Small intestine (tissue), 16 donors: Measurements from ENCODE around the gene ECHDC1. TPM values are rescaled to one million over a fixed set of nuclear protein-coding genes. Genes with fewer than 3 reads are reported as not detected.
"Not testable (repeated sequence)": the region's sequence is repeated elsewhere in the genome, so short reads cannot be mapped to it uniquely, and the experiment has no call there.

Source experiments
- DNase-seq, 2 donors: peaks; one replicate each; pipeline versions ENCODE4 v3.0.0 to v3.0.0-alpha.2; 2013
- FAIRE-seq: peaks from 2 replicates; lab custom pipeline; 2012; peaks lifted over from hg19 to GRCh38; lab: Jason Lieb, UNC
- H3K27ac ChIP-seq, 3 donors: one replicate each; pipeline ENCODE4 v1.5.1; 2013; ENCODE audit warnings: low read length in 2 of 3, mild to moderate bottlenecking in 2 of 3, control low read depth in 1 of 3, inconsistent platforms in 1 of 3, low read depth in 1 of 3, moderate library complexity in 1 of 3
- H3K27me3 ChIP-seq, 3 donors: one replicate each; pipeline ENCODE4 v1.6.1; 2013; ENCODE audit warnings: low read length in 3 of 3, inconsistent platforms in 1 of 3; ENCODE audit not compliant: control insufficient read depth in 3 of 3, insufficient read depth in 3 of 3
- H3K36me3 ChIP-seq, 3 donors: one replicate each; pipeline ENCODE4 v1.6.1; 2013; ENCODE audit warnings: low read length in 3 of 3, inconsistent platforms in 1 of 3, low read depth in 1 of 3, mild to moderate bottlenecking in 1 of 3, moderate library complexity in 1 of 3; ENCODE audit not compliant: control insufficient read depth in 3 of 3, insufficient read depth in 2 of 3
- H3K4me1 ChIP-seq, 3 donors: one replicate each; pipeline ENCODE4 v1.6.1; 2013; ENCODE audit warnings: low read length in 2 of 3, inconsistent platforms in 1 of 3, low read depth in 1 of 3, mild to moderate bottlenecking in 1 of 3, moderate library complexity in 1 of 3; ENCODE audit not compliant: control insufficient read depth in 3 of 3, insufficient read depth in 2 of 3
- H3K4me3 ChIP-seq, 3 donors: one replicate each; pipeline ENCODE4 v1.5.1; 2013; ENCODE audit warnings: low read length in 3 of 3, control low read depth in 1 of 3, inconsistent platforms in 1 of 3, low read depth in 1 of 3, mild to moderate bottlenecking in 1 of 3, moderate library complexity in 1 of 3
- H3K9me3 ChIP-seq, 2 donors: one replicate each; pipeline ENCODE4 v1.6.1; 2013; ENCODE audit warnings: low read depth in 1 of 2, low read length in 1 of 2; ENCODE audit not compliant: control insufficient read depth in 2 of 2, insufficient read depth in 1 of 2
- WGBS, 3 donors: extraction: QIAGEN DNeasy Blood & Tissue Kit; methylation state at CpG; one replicate each; pipeline ENCODE4 v1.1.7; 2013; 5-methylcytosine and 5-hydroxymethylcytosine counted together
- long read RNA-seq, 10 donors: transcript quantifications; one replicate each; lab custom pipeline, GENCODE V29; 2026
- polyA plus RNA-seq, 4 donors: library from polyadenylated mRNA; stranded (reverse) in 3 of 4; unstranded in 1 of 4; fragments of 200-250 nt in 3 of 4; fragments of 120-200 nt in 1 of 4; gene quantifications; one replicate each; pipeline versions ENCODE4 v1.2.1 to v1.2.3, GENCODE V29; 2013
- donor health status: healthy with polysubstance abuse.
- donor health status: control.
- donor health status: control.
- donor health status: Bipolar disorder and iron deficiency.
- donor health status: healthy.

ECHDC1 gene, protein sequence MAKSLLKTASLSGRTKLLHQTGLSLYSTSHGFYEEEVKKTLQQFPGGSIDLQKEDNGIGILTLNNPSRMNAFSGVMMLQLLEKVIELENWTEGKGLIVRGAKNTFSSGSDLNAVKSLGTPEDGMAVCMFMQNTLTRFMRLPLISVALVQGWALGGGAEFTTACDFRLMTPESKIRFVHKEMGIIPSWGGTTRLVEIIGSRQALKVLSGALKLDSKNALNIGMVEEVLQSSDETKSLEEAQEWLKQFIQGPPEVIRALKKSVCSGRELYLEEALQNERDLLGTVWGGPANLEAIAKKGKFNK
- polyA plus RNA-seq: 10 to 100 TPM; 50.0 to 62.2 (median 60.0) TPM
- long read RNA-seq, donor 1, transcript ECHDC1-203 (5 exons, 1,354 nt): minor isoform, 8 of 76 reads
- long read RNA-seq, donor 1, transcript ECHDC1-210 (6 exons, 2,341 nt): major isoform, 31 of 76 reads
- long read RNA-seq, donor 1, partial matches to known transcripts: 31 of 76 reads
- long read RNA-seq, donor 1, other reads (novel, unspliced or antisense): 0 of 76 reads
- long read RNA-seq, donor 2, transcript ECHDC1-210 (6 exons, 2,341 nt): major isoform, 9 of 27 reads
- long read RNA-seq, donor 2, partial matches to known transcripts: 15 of 27 reads
- long read RNA-seq, donor 2, other reads (novel, unspliced or antisense): 0 of 27 reads
- long read RNA-seq, donor 3, transcript ECHDC1-210 (6 exons, 2,341 nt): major isoform, 5 of 9 reads
- long read RNA-seq, donor 3, partial matches to known transcripts: 0 of 9 reads
- long read RNA-seq, donor 3, other reads (novel, unspliced or antisense): 0 of 9 reads
- long read RNA-seq, donor 4, partial matches to known transcripts: 0 of 1 reads
- long read RNA-seq, donor 4, other reads (novel, unspliced or antisense): 0 of 1 reads
- long read RNA-seq, donor 5, partial matches to known transcripts: 0 of 7 reads
- long read RNA-seq, donor 5, other reads (novel, unspliced or antisense): 0 of 7 reads
- long read RNA-seq, donor 6, transcript ECHDC1-210 (6 exons, 2,341 nt): major isoform, 7 of 25 reads
- long read RNA-seq, donor 6, partial matches to known transcripts: 13 of 25 reads
- long read RNA-seq, donor 6, other reads (novel, unspliced or antisense): 0 of 25 reads
- long read RNA-seq, donor 7, transcript ECHDC1-210 (6 exons, 2,341 nt): major isoform, 5 of 11 reads
- long read RNA-seq, donor 7, partial matches to known transcripts: 0 of 11 reads
- long read RNA-seq, donor 7, other reads (novel, unspliced or antisense): 0 of 11 reads
- long read RNA-seq, donor 8, partial matches to known transcripts: 6 of 10 reads
- long read RNA-seq, donor 8, other reads (novel, unspliced or antisense): 0 of 10 reads
- long read RNA-seq, donor 9, partial matches to known transcripts: 0 of 2 reads
- long read RNA-seq, donor 9, other reads (novel, unspliced or antisense): 0 of 2 reads
- long read RNA-seq, donor 10, transcript ECHDC1-203 (5 exons, 1,354 nt): minor isoform, 6 of 24 reads
- long read RNA-seq, donor 10, transcript ECHDC1-210 (6 exons, 2,341 nt): major isoform, 10 of 24 reads
- long read RNA-seq, donor 10, partial matches to known transcripts: 0 of 24 reads
- long read RNA-seq, donor 10, other reads (novel, unspliced or antisense): 0 of 24 reads

DNA sequence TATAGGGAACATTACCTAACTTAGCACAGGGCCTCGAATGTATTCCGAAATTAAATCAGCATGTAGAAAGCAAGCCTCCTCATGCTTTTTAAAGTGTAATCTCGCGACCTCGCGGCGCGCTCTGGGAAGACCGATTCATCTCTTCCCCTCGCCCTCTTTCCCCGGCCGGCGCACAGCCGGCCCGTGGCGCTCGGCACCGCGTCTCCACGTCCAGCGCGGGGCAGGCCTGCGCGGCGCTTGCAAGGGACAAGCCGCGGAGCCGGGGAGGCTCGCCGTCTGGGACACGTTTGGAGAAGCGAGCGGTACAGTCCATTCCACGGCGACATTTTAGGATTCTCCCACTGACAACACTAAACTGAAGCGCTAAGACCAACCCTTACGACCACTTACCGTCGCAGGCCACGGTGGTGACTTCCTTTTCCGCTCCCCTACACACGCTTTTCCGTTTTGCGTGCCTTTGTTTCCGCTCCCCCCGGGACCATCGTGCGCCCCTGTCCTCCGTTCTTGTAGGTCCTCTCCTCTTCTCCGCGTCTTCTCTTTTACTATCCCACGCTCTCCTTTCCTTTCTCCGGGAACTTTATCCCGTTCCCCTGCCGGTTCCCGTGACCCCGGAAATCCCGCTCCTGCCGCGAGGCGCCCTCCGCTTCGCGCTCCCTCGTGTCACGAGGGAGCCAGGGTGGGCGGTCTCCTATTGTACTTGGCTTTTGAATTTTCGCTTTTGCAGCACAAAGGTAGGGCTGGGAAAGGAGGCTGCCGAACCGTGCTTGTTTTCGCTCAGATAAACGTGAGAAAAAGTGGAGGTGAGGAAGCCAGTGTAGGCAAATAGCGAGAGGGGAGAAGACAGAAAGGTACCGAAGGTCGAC lies at the start of gene ECHDC1:
Gene ECHDC1 (minus strand): TSS at position 664 of the 863 bp plus-strand sequence. CDS start 12,581 bp downstream, outside the sequence.
- Histone ChIP-seq H3K36me3 (no peaks in the 10 kb centered on the region), H3K9me3 (no peaks in the 10 kb centered on the region), H3K4me3 (peak within 1 kb of the TSS; percentile 66 to 75 (median 67)), H3K27me3 (no peaks in the 10 kb centered on the region), H3K4me1 (peaks cover 8 to 12% (median 12%) of the 10 kb centered on the region in 3 donors), H3K27ac (peak within 1 kb of the TSS; percentile 64 to 95 (median 86))
- FAIRE-seq (no peak), DNase-seq (peak; percentile 60 to 88)
- WGBS, 3 donors: 0% methylated on average over 73 to 75 of the region's 75 CpGs

DNA sequence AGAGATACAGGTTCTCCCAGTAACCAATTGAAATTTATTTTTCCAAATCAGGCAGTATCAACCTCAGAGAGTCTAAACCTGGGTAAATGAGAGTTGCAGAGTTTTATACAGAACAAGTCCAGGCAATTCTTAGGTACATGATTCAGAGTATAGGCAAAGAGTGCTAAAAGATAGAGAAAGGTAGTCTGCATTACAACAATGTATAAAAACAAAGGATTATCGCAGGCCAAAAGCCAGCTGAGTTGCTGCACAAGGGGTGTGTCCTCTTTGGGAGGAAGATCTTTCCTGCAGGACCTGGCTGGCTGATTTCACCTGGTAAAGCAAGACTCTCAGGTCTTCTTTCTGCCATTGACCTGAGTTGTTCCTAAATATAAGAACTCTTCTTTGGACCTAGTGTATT lies 48.9 kb upstream of the ECHDC1 start:
- H3K36me3 ChIP-seq: no peaks in the 10 kb centered on the region
- H3K9me3 ChIP-seq: no peaks in the 10 kb centered on the region
- peaks cover 0 to 3% (median 0%) of the 10 kb centered on the region in 3 donors for H3K4me1 ChIP-seq
- no peaks in the 10 kb centered on the region for H3K27me3 ChIP-seq
- DNase-seq (no peak), FAIRE-seq (no peak)
- 28 to 81% (median 71%) methylated on average over 1 of the region's 1 CpG for WGBS, 3 donors
- no peak overlapping the region for H3K27ac ChIP-seq
- H3K4me3 ChIP-seq: no peak overlapping the region

DNA sequence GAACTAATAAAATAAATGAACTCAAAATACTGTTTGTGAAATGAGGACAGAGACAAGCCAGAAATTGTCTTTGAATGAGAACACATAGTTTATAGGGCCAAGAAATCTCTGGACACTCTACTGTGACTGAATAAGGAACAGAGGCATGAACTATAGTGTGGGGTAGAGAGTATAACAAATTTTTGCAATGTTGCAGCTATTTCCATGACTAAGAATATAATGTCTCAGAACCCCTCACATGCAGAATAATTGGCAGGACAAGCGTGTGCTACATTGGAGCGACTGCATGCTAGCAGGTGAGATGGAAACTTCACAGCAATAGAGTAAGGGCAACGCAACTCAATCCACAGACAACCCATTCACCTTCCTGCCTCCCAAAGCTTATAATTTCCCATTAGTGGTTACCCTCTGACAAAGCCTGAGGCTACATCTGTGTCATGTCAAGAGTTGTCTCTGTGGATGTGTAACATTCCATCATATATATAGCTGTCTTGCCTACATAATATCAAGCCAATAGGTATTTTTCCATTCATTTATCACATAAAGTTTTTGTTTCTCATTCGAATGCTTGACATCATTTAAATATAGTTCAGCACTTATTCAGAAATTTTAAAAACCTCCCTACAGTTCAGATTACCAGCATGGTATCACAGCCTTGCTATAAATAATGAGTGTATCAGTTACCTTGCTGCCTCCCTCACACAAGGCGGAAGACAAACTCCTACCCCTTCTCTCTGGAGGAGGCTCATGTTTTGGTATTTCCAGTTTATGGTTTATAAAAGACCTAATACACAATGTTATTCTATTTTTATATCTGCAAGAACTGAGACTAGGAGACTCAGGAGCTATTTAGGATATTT lies 47.9 kb upstream of the ECHDC1 start:
- Histone ChIP-seq H3K27ac (no peak overlapping the region), H3K9me3 (no peaks in the 10 kb centered on the region), H3K27me3 (no peaks in the 10 kb centered on the region), H3K36me3 (no peaks in the 10 kb centered on the region), H3K4me1 (peaks cover 0 to 3% (median 0%) of the 10 kb centered on the region in 3 donors), H3K4me3 (no peak overlapping the region)
- DNase-seq (no peak), FAIRE-seq (no peak)
- 87 to 94% (median 91%) methylated on average over 5 of the region's 5 CpGs for WGBS, 3 donors

DNA sequence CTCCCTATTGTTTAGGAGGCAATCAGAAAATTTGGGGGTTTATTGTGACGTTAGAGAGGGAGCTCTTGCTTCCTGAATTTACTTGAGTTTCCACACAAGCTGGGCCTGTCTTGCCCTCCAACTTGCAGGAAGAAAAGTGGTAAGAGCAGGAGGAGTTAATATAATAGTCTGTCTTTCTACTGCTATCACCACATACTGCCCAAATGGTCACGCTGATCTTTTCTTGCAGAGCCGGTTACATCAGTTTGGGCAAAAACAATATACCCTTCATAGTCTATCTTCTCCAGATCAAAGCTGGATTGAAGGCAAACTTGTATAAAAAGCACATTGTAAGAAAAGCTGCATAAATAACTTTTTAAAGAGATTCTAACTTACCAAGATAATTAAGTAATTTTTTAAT lies 46.3 kb upstream of the ECHDC1 start:
- 86 to 95% (median 95%) methylated on average over 3 of the region's 3 CpGs for WGBS, 3 donors
- Histone ChIP-seq H3K9me3 (no peaks in the 10 kb centered on the region), H3K27me3 (no peaks in the 10 kb centered on the region), H3K36me3 (no peaks in the 10 kb centered on the region), H3K4me1 (peaks cover 0 to 6% (median 0%) of the 10 kb centered on the region in 3 donors), H3K4me3 (no peak overlapping the region), H3K27ac (no peak overlapping the region)
- DNase-seq (no peak), FAIRE-seq (no peak)

DNA sequence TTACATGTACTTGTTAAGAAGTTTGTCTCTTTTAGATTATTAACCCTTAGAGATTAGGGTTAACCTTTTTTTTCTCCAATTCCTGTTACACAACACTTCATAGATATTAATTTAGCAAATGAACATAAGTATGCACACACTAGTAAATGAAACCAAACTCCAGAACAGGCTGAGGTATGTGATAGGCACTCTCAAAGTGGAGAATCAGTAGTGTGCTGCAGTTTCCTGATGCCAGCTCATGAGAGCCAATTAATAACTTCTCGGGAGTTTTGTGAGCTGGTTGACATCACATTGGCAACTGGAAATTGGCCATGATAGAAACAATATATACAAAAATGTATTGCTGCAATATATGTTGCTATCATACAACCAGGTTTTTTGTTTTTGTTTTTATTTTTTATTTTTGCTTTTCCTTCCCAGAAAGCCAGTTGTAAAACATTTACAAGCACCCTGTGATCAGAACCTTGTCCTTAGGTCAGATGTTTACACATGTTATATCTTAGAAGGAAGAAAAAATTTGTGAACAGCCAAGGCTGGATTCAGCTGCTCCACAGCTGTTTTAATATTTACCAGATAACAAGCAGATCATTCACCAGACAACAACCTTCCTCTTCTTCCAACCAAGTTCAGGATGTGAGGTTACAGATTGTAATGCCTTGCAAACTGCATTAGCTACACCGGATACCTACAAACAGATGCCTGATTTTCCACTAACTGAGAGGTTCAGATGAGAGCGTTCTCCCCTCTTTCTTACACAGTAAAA lies 42.4 kb upstream of the ECHDC1 start:
- FAIRE-seq: no peak
- H3K9me3 ChIP-seq: no peaks in the 10 kb centered on the region

DNA sequence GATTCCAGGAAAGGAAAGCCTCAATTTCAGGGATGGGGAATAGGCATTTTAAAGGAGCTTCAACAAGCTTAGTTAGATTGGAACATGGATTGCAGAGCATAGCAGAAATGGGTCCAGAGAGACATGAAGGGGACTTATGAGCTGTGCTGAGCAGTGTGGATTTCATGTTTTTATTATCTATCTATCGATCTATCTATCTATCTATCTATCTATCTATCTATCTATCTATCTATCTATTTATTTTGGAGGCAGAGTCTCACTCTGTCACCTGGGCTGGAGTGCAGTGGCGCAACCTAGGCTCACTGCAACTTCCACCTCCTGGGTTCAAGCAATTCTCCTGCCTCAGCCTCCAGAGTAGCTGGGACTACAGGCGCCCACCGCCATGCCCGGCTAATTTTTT lies 41.4 kb upstream of the ECHDC1 start:
- WGBS, 3 donors: 93 to 94% (median 93%) methylated on average over 5 of the region's 5 CpGs
- H3K27ac ChIP-seq, H3K27me3 ChIP-seq, FAIRE-seq, H3K4me1 ChIP-seq, H3K4me3 ChIP-seq, H3K9me3 ChIP-seq, H3K36me3 ChIP-seq, DNase-seq: not testable (repeated sequence)

More for the DNA sequence above, 42.4 kb upstream of the ECHDC1 start:
- Histone ChIP-seq H3K27ac (no peak overlapping the region), H3K4me3 (no peak overlapping the region), H3K4me1 (peaks cover 0 to 6% (median 0%) of the 10 kb centered on the region in 3 donors), H3K36me3 (no peaks in the 10 kb centered on the region), H3K27me3 (no peaks in the 10 kb centered on the region)
- peak; percentile 13 to 24 for DNase-seq
- WGBS, 3 donors: 50 to 57% (median 52%) methylated on average over 3 of the region's 3 CpGs
